PFSK-1 (cell line): ENCODE results near the gene PAPOLB.

Experiments
- POLR2AphosphoS5 ChIP-seq: IDR thresholded peaks from 2 replicates; pipeline ENCODE4 v1.6.1; 2012; ENCODE audit warnings: low read depth, mild to moderate bottlenecking, control low read depth, low read length, moderate library complexity
- SIN3A ChIP-seq: IDR thresholded peaks from 2 replicates; pipeline ENCODE4 v1.6.1; 2012; ENCODE audit warnings: mild to moderate bottlenecking, low read length, moderate library complexity, borderline replicate concordance; ENCODE audit not compliant: insufficient read depth
- TAF1 ChIP-seq: IDR thresholded peaks from 2 replicates; pipeline ENCODE4 v1.6.1; 2012; ENCODE audit warnings: low read length, control low read depth, borderline replicate concordance; ENCODE audit not compliant: insufficient read depth
- TF ChIP-seq, protein P1 (sequence below), 2 experiments: IDR thresholded peaks; 2 replicates each; pipeline versions ENCODE4 v1.6.1 to v1.8.0; 2011 to 2012; ENCODE audit warnings: low read depth in 2 of 2, low read length in 2 of 2, control low read depth in 1 of 2, inconsistent platforms in 1 of 2, mild to moderate bottlenecking in 1 of 2, moderate library complexity in 1 of 2; ENCODE audit not compliant: insufficient read depth in 1 of 2

DNA sequence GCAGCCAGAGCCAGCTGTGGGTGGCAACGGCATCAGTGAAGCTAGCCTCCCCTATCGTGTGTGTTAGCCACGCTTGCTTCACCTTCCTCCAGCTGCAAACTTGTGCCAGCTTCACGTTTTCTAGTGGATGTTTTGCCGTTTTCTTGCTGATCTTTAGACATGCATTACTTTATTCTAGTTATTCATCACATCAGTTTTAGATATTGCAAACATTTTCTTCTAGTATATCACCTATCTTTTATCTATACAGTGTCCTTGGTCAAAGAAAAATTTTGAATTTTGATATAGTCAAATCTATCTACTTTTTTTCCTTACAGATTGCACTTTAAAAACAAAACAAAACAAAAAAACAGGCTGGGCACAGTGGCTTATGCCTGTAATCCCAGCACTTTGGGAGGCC, 6.7 kb upstream of the PAPOLB start:
- TF ChIP-seq, protein P1, sequence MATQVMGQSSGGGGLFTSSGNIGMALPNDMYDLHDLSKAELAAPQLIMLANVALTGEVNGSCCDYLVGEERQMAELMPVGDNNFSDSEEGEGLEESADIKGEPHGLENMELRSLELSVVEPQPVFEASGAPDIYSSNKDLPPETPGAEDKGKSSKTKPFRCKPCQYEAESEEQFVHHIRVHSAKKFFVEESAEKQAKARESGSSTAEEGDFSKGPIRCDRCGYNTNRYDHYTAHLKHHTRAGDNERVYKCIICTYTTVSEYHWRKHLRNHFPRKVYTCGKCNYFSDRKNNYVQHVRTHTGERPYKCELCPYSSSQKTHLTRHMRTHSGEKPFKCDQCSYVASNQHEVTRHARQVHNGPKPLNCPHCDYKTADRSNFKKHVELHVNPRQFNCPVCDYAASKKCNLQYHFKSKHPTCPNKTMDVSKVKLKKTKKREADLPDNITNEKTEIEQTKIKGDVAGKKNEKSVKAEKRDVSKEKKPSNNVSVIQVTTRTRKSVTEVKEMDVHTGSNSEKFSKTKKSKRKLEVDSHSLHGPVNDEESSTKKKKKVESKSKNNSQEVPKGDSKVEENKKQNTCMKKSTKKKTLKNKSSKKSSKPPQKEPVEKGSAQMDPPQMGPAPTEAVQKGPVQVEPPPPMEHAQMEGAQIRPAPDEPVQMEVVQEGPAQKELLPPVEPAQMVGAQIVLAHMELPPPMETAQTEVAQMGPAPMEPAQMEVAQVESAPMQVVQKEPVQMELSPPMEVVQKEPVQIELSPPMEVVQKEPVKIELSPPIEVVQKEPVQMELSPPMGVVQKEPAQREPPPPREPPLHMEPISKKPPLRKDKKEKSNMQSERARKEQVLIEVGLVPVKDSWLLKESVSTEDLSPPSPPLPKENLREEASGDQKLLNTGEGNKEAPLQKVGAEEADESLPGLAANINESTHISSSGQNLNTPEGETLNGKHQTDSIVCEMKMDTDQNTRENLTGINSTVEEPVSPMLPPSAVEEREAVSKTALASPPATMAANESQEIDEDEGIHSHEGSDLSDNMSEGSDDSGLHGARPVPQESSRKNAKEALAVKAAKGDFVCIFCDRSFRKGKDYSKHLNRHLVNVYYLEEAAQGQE (IDR thresholded peaks at IDR 0.05; ENCODE audit: insufficient read depth in 1 of 2, low read depth in 2 of 2, low read length in 2 of 2) = no peak
- TF ChIP-seq SIN3A (no peak), POLR2AphosphoS5 (no peak), TAF1 (no peak)
